ENCODE results near the gene LRMDA.

LRMDA gene

DNA sequence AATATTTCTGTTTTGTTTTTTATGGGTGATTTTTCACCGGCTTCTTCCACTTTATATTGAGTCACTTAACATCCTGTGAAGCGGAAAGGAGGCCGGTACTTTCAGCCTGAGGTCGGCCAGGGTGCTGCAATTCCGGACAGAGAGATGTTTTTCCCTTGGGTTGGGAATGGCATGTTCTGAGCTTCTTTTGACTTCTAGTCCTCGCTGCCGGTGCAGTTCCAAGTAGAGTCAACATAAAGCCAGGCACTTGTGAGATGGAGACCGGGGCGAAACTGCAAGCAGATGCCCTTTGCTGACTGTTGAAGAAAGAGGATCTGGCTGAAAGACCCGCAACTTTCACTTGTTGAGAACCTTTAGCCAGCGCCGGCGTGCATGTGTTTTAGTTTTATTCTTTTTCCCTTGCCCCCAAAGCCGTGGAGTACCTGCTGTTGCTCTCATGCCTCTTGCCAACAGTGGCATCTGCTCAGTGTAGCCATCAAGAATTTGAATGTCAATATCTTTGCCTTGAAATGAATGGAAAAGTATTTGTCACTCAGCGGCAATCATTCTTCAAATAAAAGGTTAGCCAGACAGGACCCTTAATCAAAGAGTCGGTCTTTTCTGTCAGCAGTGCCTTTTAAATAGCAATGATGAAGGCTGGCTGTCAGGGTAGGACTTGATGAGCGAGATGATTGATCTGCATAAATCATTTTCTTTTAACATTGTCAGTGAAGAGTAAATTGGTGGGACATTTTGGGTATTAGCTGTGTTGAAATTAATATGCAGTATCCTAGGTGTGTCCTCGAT, 351.2 kb downstream of the LRMDA start:
- intact Hi-C loops (cut with DNase I) = no loop called here
- peak in 2 of 42 donors; percentile 8 to 15 for DNase-seq

DNA sequence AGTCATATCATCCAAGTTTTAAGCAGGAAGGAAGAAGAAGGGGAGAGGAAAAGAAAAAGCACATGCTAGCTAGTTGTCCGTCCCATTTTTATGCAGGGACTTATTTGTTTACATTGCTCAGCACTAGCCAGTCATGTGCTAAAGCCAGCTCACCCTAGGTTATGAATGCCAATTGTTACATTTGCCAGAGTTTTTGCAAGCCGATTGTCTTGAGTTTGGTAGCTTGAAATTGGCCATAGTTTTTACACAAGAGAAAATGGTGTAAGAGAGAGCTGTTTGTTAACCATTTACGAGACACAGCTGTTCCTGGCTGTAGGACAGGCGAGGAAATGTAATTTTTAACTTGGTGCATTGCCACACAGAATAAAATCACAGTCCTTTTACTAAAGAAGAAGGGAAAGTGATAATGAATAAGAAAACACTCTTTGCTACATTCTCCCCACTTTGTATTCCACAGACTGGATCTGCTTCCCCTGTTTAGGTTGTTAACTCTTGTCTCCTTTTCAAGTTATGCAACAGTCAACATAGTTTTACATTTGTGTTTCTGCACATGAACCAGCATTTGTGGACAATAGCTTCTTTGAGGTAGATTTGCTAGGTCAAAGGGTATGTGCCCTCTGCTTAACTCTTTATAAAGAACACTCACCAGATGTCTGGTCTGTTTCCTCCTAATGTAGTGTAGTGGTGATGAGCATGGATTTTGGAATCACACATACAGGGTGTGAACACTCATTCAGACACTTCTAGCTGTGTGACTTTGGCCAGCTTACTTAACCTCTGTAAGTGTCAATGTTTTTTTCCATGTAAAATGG, 357.2 kb downstream of the LRMDA start:
- intact Hi-C loops (cut with DNase I) = no loop called here
- peak in 25 of 42 donors; percentile 11 to 82 (median 41) for DNase-seq

DNA sequence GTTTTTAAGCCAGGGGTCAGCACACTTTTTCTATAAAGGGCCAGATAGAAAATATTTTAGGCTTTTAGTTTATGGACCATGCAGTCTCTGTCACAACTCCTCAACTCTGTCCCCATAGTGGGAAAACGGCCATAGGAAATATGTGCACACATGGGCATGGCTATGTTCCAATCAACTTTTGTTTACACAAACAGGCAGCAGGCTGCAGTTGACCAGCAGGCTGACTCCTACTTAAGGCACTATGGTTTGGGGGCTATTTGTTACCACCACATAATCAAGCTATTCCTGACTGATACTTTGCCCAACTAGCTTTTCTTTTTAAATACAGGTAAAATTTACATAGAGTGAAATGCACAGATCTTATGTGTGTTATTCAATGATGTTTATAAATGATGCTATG, 362.4 kb downstream of the LRMDA start:
- intact Hi-C loops (cut with DNase I) = no loop called here
- DNase-seq = no peak

DNA sequence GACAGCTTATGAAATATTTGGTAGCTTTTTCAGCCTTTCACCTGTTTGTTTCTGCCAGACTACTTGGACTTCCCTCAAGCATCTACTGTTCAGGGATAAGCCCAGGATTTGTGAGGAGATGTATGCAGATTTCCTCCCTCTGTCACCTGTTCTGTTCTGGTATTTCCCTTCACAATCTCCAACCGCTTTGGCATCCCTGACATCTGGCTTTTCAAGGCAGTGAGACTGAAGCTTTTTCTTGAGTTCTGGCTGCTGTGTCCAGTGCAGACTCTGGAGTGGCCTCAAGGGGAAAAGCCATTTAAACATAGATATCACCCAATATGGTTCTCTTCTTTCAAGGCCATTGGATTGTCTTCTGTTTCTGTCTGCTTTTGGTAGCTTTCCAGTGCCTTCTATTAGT, 369.7 kb downstream of the LRMDA start:
- intact Hi-C loops (cut with DNase I) = no loop called here
- DNase-seq = no peak

DNA sequence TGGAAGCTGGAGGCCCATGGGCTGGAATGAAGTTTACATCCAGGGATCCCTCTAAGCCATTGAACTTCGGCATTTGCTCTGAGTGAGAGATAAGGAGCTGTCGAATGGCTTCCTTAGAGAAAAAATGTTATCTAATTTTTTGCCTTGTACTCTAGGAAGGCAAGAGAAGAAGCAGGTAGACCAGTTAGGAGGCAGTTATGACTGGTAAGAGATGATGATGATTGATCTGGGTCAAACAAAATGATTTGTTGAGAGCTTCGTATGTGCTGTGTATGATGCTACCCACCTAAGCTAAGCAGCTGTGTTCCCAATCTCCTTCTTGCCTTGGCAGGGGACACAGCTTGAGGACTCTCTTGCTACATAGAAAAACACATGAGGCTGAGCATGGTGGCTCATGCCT, 370.2 kb downstream of the LRMDA start:
- no peak for DNase-seq
- intact Hi-C loops (cut with DNase I) = no loop called here

DNA sequence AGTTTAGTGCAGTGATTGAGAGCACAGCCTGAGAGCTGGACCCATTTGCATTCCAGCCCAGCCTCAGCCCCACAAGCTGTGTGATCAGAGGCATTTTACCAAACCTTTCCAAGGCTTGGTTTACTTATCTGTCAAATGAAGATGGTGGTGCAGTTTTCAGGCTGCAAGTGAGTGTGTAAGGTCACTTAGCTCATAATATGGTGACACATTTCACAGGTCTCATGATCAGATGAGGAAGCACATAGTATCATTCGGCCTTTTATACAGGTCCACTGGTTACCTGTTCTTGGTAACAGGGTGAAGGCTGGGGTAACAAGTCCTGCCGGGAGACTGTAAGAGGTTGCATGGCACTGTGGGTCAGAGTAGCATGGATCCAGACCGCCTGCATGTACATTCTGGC, 371.7 kb downstream of the LRMDA start:
- DNase-seq = no peak
- intact Hi-C loops (cut with DNase I) = no loop called here

DNA sequence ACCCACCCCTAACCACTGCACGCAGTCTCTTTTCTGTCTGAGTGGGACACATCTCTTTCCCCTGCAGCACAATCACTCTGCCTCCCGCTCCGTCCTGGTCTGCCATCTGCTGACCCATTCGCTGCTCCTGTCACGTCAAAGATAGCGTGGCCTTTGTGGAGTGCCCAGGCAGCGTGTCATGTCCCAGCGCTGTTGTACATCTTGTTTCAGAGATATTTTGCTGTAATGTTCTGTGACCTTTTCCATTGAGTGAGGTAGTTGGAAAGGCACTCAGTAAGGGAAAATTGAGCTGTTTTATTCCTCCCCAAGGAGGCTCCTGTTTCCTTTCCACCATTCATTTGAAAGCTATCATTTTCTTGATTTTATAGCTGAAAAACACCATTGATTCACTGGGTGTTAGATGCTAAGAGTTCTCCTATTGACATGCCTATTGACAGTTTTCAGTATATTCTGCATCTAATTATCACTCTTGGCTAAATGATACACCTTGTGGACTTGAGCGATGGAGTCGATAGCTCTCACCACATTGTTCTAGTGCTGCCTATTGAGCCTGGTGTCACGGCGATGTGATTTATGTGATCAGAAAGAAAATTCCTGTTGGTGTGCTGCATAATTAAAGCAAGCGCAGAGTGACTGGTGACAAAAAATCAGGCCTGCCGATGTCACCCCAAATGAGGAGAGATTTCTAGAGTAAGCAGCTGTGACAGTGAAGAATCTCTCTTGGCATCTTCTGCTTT, 372.6 kb downstream of the LRMDA start:
- intact Hi-C loops (cut with DNase I) = no loop called here
- peak in 35 of 42 donors; percentile 5 to 74 (median 30) for DNase-seq

DNA sequence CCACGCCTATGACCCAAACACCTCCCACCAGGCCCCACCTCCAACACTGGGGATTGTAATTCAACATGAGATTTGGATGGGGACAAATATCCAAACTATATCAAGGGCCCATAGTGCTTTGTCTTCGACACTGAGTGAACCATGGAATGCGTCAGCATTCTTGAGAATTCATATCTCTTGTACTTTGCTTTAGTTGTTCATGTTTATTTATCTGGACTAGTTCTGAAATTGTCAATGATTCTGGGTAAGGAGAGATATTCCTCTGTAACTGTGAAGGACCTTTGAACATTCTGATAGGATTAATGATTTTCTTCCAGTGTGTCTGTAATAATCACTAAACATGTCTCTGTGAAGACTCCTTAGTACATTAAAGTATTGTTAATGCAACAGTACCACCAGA, 374.8 kb downstream of the LRMDA start:
- intact Hi-C loops (cut with DNase I) = no loop called here
- DNase-seq = no peak

DNA sequence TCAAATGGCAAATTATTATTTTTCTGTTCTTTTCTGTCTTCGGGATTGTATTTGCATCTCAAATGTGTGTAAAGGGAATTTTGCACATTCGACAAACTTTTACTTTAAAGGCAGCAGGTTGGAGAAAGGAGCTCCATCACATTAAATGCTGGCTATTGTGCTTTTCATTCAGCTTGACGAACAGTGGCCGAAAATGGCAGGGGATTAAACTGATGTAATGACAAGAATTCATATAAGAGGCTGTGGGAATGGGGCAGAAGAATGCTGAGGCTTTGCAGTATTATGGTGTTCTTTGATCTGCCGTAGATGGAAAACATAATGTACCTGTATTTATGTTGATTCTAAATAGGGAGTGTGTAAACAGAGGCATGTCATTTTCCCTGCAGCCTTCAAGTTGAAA, 376.0 kb downstream of the LRMDA start:
- no peak for DNase-seq
- intact Hi-C loops (cut with DNase I) = no loop called here

DNA sequence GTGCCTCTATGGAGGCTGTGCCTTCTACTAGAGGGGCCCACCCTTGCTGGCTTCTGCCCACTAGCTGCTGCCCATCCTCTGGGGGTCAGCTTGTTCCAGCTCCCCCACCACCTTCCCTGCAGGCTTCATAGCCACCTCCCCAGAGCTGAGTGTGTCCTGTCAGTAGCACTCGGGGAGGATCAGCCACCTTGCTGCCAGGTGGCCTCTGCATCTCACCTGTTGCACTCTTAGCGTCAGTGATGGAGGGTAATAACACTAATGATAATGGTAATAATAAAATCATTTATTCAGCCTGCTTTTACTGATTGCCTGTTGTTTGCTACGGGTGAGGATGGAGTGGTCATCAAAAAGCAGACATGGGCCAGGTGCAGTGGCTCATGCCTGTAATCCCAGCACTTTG, 377.6 kb downstream of the LRMDA start:
- intact Hi-C loops (cut with DNase I) = no loop called here
- DNase-seq = no peak

DNA sequence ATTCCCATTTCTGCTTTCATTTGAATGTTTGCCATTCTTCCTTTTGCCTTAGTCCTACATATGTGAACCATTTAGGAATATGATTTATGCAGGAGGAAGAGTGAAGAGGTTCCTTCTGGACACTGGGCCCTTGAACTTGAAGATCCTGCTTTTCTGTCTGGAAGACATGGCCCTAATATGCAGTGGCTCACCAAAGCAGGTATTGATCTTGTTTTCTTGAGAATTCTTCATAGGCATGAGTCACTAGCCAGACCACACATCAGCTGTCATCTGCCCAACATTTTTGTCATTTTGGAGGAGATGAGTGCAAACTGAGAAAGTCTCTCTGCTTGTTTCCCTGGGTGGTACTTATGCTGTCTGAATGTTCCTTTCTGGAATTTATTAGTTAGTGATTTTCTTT, 382.6 kb downstream of the LRMDA start:
- no peak for DNase-seq
- intact Hi-C loops (cut with DNase I) = no loop called here

DNA sequence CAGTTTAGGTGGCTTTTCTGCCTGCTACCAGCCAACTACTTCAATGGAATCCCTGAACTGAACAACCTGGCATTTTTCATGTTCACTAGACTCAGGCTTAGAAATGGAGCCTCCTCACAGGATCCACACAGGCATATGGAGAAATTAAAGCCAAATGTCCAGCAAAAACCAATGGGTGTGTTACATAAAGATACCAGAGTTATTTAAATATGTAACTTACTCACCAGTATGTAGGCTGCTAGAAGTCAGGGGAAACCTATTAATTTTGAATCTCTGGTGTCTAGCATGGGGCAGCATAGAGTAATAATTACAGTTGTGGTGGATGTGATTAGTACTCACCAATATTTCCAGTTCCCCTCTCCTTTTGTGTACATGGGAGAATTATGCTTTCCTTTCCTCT, 383.6 kb downstream of the LRMDA start:
- intact Hi-C loops (cut with DNase I) = no loop called here
- DNase-seq = no peak

DNA sequence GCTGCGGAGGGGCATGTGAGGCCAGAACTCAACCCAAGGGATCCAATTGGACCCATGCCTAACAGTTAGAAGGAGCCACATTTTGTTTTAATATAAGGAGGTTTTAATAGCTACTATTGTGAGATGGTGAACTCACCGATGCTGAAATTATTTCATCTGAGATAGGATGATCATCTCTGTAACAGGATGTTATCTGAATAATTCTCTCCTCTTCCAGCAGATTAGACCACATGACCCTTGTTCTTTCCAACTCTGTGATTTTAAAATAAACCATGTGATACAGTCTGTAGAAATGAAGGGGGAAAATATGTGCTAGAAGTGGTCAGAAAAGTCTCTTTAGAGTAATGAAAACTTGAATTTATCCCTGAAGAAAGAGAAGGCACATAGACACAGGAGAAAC, 385.8 kb downstream of the LRMDA start:
- intact Hi-C loops (cut with DNase I) = no loop called here
- DNase-seq = no peak

DNA sequence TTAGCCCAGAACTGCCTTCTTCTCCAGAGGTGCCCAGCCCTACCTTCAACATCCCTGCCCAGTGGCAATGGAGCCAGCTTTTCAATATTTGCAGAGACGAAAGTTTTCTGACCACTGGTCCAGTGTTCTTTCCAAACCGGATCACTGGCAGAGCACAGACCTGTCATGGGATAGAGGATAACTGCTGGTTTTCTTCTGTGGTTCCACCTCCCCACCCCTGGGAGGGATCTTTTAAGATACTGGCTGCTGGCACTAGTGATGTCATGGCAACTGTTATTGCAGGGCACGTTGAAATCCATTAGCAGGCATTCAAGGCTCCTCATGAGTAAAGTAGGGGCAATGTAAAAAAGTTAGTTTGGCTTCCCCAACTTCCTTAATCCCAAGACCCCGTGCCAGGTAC, 387.1 kb downstream of the LRMDA start:
- no peak for DNase-seq

DNA sequence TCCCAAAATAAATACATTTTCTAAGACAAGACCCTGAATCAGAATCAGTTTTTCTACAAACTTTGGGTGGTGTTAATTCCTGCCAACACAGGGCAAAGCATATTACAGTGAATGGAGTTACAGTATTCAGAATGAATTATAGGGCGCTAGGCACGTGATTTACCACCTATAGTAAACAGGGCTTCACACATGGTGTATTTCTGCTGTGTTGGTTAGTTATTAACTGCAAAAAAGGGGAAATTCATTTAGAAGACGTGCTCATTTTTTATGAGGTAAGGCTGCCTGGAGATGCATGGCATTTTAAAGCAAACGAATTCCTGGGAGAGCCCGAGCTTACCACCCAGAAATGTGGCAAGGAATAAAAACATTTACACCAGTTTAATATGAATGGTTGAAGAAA, 393.8 kb downstream of the LRMDA start:
- DNase-seq = no peak
- intact Hi-C loops (cut with DNase I) = no loop called here

More for the DNA sequence above, 387.1 kb downstream of the LRMDA start:
- intact Hi-C loops (cut with DNase I) = no loop called here

DNA sequence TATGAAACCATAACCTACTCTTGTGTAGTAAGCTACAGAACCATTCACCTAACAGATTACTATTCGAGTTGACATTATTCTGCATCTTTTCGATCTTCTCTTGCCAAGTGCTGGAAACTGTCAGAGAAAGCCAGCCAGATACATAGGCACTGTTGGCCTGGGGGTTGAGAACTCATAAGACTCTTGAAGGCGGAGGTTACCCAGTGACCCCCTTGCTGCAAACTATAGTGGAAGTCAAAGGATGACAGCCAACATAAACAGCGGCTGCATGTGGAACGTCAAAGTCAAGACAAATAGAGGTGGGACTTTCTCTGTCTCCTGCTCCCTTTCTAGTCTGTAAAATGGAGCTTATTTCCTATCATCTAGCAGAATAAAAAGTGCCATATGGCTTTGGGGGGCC, 394.2 kb downstream of the LRMDA start:
- intact Hi-C loops (cut with DNase I) = no loop called here
- no peak for DNase-seq

DNA sequence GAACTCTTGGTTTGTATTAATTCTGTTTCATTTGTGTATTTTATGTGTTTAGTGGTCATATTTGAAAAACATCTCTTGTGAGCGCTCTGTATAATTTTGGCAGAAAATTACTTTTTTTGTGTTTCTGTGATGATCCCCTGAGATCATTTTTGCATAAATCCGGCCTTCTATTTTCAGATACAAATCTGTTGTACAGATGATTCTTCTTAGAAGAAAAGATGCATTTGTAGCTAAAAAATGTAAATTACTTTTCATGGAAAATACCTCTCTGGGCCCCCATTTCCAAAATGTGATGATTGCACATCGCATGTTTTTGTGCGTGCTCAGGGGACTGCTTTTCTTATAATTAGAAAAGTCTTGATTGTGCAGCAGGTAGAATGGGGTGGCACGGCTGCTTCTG, 395.4 kb downstream of the LRMDA start:
- intact Hi-C loops (cut with DNase I) = no loop called here
- DNase-seq = no peak

DNA sequence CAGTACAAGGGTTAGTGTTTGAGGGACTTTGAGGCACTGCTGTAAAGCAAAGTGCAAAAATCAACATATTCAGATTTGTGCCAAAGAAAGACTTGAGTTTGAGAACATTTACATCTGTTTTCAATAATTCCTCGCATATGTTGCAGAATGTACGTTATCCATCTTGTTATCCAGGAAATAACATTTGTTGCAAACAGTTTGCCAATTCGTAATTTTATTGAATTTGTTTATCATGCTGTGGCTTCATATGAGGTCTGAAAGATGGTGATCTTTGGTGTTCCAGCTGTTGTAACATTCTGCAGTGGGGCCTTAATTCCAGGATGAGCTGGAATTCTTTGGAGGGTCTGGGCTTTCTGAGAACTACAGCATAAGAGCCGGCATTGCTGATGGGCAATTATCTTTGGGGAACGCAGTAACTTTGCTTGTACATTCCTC, 396.2 kb downstream of the LRMDA start:
- DNase-seq = no peak
- intact Hi-C loops (cut with DNase I) = no loop called here

DNA sequence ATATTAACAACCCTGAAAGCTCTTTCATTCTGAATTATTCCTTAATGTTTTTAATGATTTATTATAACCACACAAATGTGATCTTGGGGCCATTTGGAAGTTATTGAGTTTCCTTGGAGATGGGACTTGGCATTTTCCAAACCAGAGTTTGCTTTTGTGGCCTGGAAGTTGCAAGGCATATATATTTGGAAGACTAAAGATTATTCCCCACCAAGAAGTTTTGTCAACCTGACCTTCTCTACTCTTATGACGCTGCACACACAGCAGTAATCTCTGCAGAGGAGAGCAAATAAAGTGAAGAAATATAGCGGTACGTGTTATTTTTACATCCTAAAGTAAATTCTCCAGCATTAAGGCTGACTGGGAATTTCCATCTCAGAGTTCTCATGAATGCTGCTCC, 397.0 kb downstream of the LRMDA start:
- no peak for DNase-seq

DNA sequence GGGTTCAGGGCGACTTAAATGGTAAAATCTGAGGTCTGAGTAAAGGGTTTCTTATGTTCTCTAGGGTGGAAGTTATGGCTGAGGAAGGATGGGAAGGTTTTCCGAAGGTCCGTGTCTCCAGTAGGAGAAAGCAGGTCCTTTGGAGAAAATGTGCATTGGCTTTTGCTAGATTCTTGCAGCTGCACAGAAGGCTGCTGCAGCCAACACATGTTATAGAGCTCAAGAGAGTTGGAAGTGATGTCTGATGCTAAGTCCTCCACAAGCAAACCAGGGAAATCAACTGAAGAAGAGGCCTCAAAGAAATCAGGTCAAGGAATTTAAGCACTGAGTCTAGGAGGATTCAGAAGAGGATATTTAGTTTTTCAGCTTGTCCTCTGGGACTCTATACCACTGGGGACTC, 404.6 kb downstream of the LRMDA start:
- intact Hi-C loops (cut with DNase I) = no loop called here
- DNase-seq = no peak

More for the DNA sequence above, 397.0 kb downstream of the LRMDA start:
- intact Hi-C loops (cut with DNase I) = no loop called here
